WTC11 (cell line): ENCODE data around the gene CEMIP. TPM values are rescaled to one million over a fixed set of nuclear protein-coding genes. Genes with fewer than 3 reads are reported as not detected.

Source experiments
- ATAC-seq: fragments of 200-7000 bp; cut with Tn5 transposase; 2 replicates; pipeline ENCODE4 v1.10.0; 2021; ENCODE audit warnings: mild to moderate bottlenecking, moderate library complexity
- CTCF ChIA-PET: fragments of 300-600 bp; sonication (Branson Sonifier 250); formaldehyde crosslinking; loops from one replicate; lab custom pipeline; 2021; ENCODE audit warnings: antibody characterized with exemption; lab: Charles Lee
- POLR2A ChIA-PET: fragments of 350-600 bp; sonication (Branson Sonifier 250); formaldehyde crosslinking; loops from one replicate; lab custom pipeline; 2021; ENCODE audit warnings: antibody characterized with exemption; lab: Charles Lee
- DNase-seq: peaks from one replicate; pipeline ENCODE4 v3.0.0; 2021; ENCODE audit warnings: low spot score
- H3K27ac Mint-ChIP-seq: 2 replicates; pipeline ENCODE4 v1.8.0; 2021; ENCODE audit warnings: mixed read lengths
- H3K27me3 Mint-ChIP-seq: 2 replicates; pipeline ENCODE4 v1.8.0; 2021; ENCODE audit warnings: low read depth, mild to moderate bottlenecking, moderate library complexity, mixed read lengths
- H3K36me3 Mint-ChIP-seq: 2 replicates; pipeline ENCODE4 v1.8.0; 2021; ENCODE audit warnings: mixed read lengths
- H3K4me1 Mint-ChIP-seq: 2 replicates; pipeline ENCODE4 v1.8.0; 2022; ENCODE audit warnings: mixed read lengths
- H3K4me3 Mint-ChIP-seq: 2 replicates; pipeline ENCODE4 v1.8.0; 2021; ENCODE audit warnings: mild to moderate bottlenecking, moderate library complexity, mixed read lengths
- H3K9me3 Mint-ChIP-seq: 2 replicates; pipeline ENCODE4 v1.8.0; 2021; ENCODE audit warnings: mixed read lengths
- AR ChIP-seq: fragments of 250-450 bp; sonication (Bioruptor Pico); IDR thresholded peaks from 2 replicates; pipeline ENCODE4 v1.9.0; 2021; ENCODE audit warnings: mild to moderate bottlenecking
- ATF6 ChIP-seq: sonication (generic); formaldehyde crosslinking; IDR thresholded peaks from 2 replicates; pipeline ENCODE4 v1.8.1; 2023; ENCODE audit warnings: mild to moderate bottlenecking, missing genetic modification reagents
- CBFB ChIP-seq: sonication (generic); formaldehyde crosslinking; IDR thresholded peaks from 2 replicates; pipeline ENCODE4 v1.8.1; 2022; ENCODE audit warnings: mild to moderate bottlenecking, low read depth, missing genetic modification reagents
- CREM ChIP-seq: sonication (generic); formaldehyde crosslinking; IDR thresholded peaks from 2 replicates; pipeline ENCODE4 v1.8.1; 2022; ENCODE audit warnings: mild to moderate bottlenecking, missing genetic modification reagents, moderate library complexity
- CTCF ChIP-seq: fragments of 200-600 bp; IDR thresholded peaks from 2 replicates; pipeline ENCODE4 v1.8.0; 2022; ENCODE audit warnings: antibody characterized with exemption
- E2F5 ChIP-seq: sonication (generic); formaldehyde crosslinking; IDR thresholded peaks from 2 replicates; pipeline ENCODE4 v1.8.1; 2022; ENCODE audit warnings: mild to moderate bottlenecking, moderate library complexity, missing genetic modification reagents
- EMX1 ChIP-seq: fragments of 250-450 bp; sonication (Bioruptor Pico); IDR thresholded peaks from 2 replicates; pipeline ENCODE4 v1.8.0; 2021; ENCODE audit warnings: mild to moderate bottlenecking
- ERG ChIP-seq: fragments of 250-450 bp; sonication (Bioruptor Pico); IDR thresholded peaks from 2 replicates; pipeline ENCODE4 v1.8.0; 2021; ENCODE audit warnings: mild to moderate bottlenecking
- ETV6 ChIP-seq: sonication (generic); formaldehyde crosslinking; IDR thresholded peaks from 2 replicates; pipeline ENCODE4 v1.8.1; 2022; ENCODE audit warnings: mild to moderate bottlenecking, missing genetic modification reagents
- GABPB1 ChIP-seq: sonication (generic); formaldehyde crosslinking; IDR thresholded peaks from 2 replicates; pipeline ENCODE4 v1.8.1; 2023; ENCODE audit warnings: mild to moderate bottlenecking, missing genetic modification reagents
- MAX ChIP-seq: sonication (generic); formaldehyde crosslinking; IDR thresholded peaks from 2 replicates; pipeline ENCODE4 v1.8.0; 2022; ENCODE audit warnings: mild to moderate bottlenecking, missing genetic modification reagents
- NFATC4 ChIP-seq: fragments of 250-450 bp; sonication (Bioruptor Pico); IDR thresholded peaks from 2 replicates; pipeline ENCODE4 v1.9.0; 2021; ENCODE audit warnings: mild to moderate bottlenecking
- NFYB ChIP-seq: sonication (generic); formaldehyde crosslinking; conservative IDR thresholded peaks from 2 replicates; pipeline ENCODE4 v1.8.0; 2022; ENCODE audit warnings: low read depth, missing genetic modification reagents
- RELA ChIP-seq: sonication (generic); formaldehyde crosslinking; IDR thresholded peaks from 2 replicates; pipeline ENCODE4 v1.8.1; 2022; ENCODE audit warnings: missing genetic modification reagents, mild to moderate bottlenecking, borderline replicate concordance
- SMAD4 ChIP-seq: sonication (generic); formaldehyde crosslinking; IDR thresholded peaks from 2 replicates; pipeline ENCODE4 v1.8.0; 2022; ENCODE audit warnings: mild to moderate bottlenecking, missing genetic modification reagents
- SP1 ChIP-seq: sonication (generic); formaldehyde crosslinking; conservative IDR thresholded peaks from 2 replicates; pipeline ENCODE4 v1.8.1; 2022; ENCODE audit warnings: missing genetic modification reagents
- TCF7 ChIP-seq: sonication (generic); formaldehyde crosslinking; IDR thresholded peaks from 2 replicates; pipeline ENCODE4 v1.8.0; 2022; ENCODE audit warnings: mild to moderate bottlenecking, low read depth, missing genetic modification reagents, moderate library complexity
- TP53 ChIP-seq: sonication (generic); formaldehyde crosslinking; IDR thresholded peaks from 2 replicates; pipeline ENCODE4 v1.8.1; 2023; ENCODE audit warnings: mild to moderate bottlenecking, missing genetic modification reagents
- ZNF121 ChIP-seq: sonication (generic); formaldehyde crosslinking; IDR thresholded peaks from 2 replicates; pipeline ENCODE4 v1.8.0; 2023; ENCODE audit warnings: missing genetic modification reagents
- ZNF396 ChIP-seq: fragments of 250-450 bp; sonication (Bioruptor Pico); IDR thresholded peaks from 2 replicates; pipeline ENCODE4 v1.8.0; 2021; ENCODE audit warnings: mild to moderate bottlenecking, moderate library complexity, borderline replicate concordance
- ZNF532 ChIP-seq: fragments of 250-450 bp; sonication (Bioruptor Pico); IDR thresholded peaks from 2 replicates; pipeline ENCODE4 v1.9.0; 2021; ENCODE audit warnings: mild to moderate bottlenecking, borderline replicate concordance
- total RNA-seq: library from RNA; stranded (reverse); gene quantifications from 3 replicates; pipeline ENCODE4 v1.2.3, GENCODE V29; 2021

The CEMIP gene
- total RNA-seq, 1 experiment from 2014 or later = 0.87 TPM

GRCh38 chr15:80855206-80855605, 76.0 kb downstream of the CEMIP start:
- TF ChIP-seq ZNF532 (no peak), EMX1 (CRISPR knock-in tag) (no peak), SMAD4 (CRISPR knock-in tag) (no peak), ZNF121 (CRISPR knock-in tag) (no peak), ETV6 (no peak), SP1 (no peak), GABPB1 (CRISPR knock-in tag) (no peak), NFYB (CRISPR knock-in tag) (no peak), AR (no peak), ZNF396 (CRISPR knock-in tag) (no peak), MAX (no peak), CBFB (CRISPR knock-in tag) (no peak), CREM (CRISPR knock-in tag) (no peak), TP53 (CRISPR knock-in tag) (no peak)
- H3K9me3 Mint-ChIP-seq = no peaks in the 10 kb centered on the region
- DNase-seq (no peak), ATAC-seq (no peak)
- CTCF ChIA-PET = interaction anchor here (0.7 to 1.6 kb wide), 7 partner anchors 9 to 79 kb away, joined by 3 to 5 read pairs (median 3); partner anchors contain the start of gene CEMIP
- H3K4me1 Mint-ChIP-seq = peaks cover 4% of the 10 kb centered on the region; the same call in 1 of the 2 replicates
- no peaks in the 10 kb centered on the region for H3K36me3 Mint-ChIP-seq
- peaks cover 3% of the 10 kb centered on the region; the same call in 1 of the 2 replicates for H3K27me3 Mint-ChIP-seq
- POLR2A ChIA-PET = no interaction called here
- no peak overlapping the region for H3K27ac Mint-ChIP-seq
- H3K4me3 Mint-ChIP-seq = no peak overlapping the region

- peaks cover 4% of the 10 kb centered on the region; the same call in 1 of the 2 replicates for H3K4me1 Mint-ChIP-seq
- DNase-seq (no peak), ATAC-seq (peak; percentile 73)
- no peak overlapping the region for H3K27ac Mint-ChIP-seq
- peaks cover 3% of the 10 kb centered on the region; the same call in 1 of the 2 replicates for H3K27me3 Mint-ChIP-seq
- POLR2A ChIA-PET = no interaction called here
- no peaks in the 10 kb centered on the region for H3K36me3 Mint-ChIP-seq
- no peaks in the 10 kb centered on the region for H3K9me3 Mint-ChIP-seq
- CTCF ChIA-PET = interaction anchor here (0.6 to 1.8 kb wide), 31 partner anchors 8 to 399 kb away, joined by 3 to 26 read pairs (median 4); partner anchors contain the start of gene CEMIP
- H3K4me3 Mint-ChIP-seq = no peak overlapping the region
- no peak for TF ChIP-seq ATF6
- peak; percentile 53 for TF ChIP-seq CTCF
- no peak for TF ChIP-seq ERG (CRISPR knock-in tag)
- no peak for TF ChIP-seq NFATC4 (CRISPR knock-in tag)
- TF ChIP-seq RELA (CRISPR knock-in tag) = no peak
- no peak for TF ChIP-seq E2F5
- TF ChIP-seq TCF7 (CRISPR knock-in tag) = no peak
These were observed 77.2 kb downstream of the CEMIP start for GRCh38 chr15:80856400-80856799.
